ENCODE data around the gene CT47C1.

CT47C1 gene

GRCh38 chrX:119075270-119076025 lies 2.7 kb downstream of the CT47C1 start:
- DNase-seq = no peak

GRCh38 chrX:119082278-119082677 lies 9.5 kb downstream of the CT47C1 start:
- DNase-seq = no peak

GRCh38 chrX:119084766-119085165 lies 12.0 kb downstream of the CT47C1 start:
- no peak for DNase-seq

- peak; percentile 15 for DNase-seq
Measured at GRCh38 chrX:119087121-119087520, 14.3 kb downstream of the CT47C1 start.

GRCh38 chrX:119089619-119090018 lies 16.8 kb downstream of the CT47C1 start:
- no peak for DNase-seq

GRCh38 chrX:119090627-119091026 lies 17.8 kb downstream of the CT47C1 start:
- no peak for DNase-seq

- DNase-seq = peak; percentile 39
Measured at GRCh38 chrX:119093991-119094735, 21.4 kb downstream of the CT47C1 start.

GRCh38 chrX:119094819-119095218 lies 22.0 kb downstream of the CT47C1 start:
- no peak for DNase-seq

- DNase-seq = no peak
Measured at GRCh38 chrX:119095936-119096335, 23.1 kb downstream of the CT47C1 start.

GRCh38 chrX:119101168-119101567 lies 28.4 kb downstream of the CT47C1 start:
- DNase-seq = no peak

GRCh38 chrX:119105826-119106225 lies 33.0 kb downstream of the CT47C1 start:
- DNase-seq = no peak

- DNase-seq = no peak
Measured at GRCh38 chrX:119107206-119107605, 34.4 kb downstream of the CT47C1 start.

- DNase-seq = no peak
Measured at GRCh38 chrX:119118780-119119395, 46.1 kb downstream of the CT47C1 start.

- DNase-seq = no peak
Measured at GRCh38 chrX:119121341-119121740, 48.5 kb downstream of the CT47C1 start.

All from NCI-H510A treated with DMSO at 0.1 percent for 48 hours (cell line).